Esophagus squamous epithelium (tissue), 4 donors: Measurements from ENCODE around the gene IQSEC3.
"Not testable (repeated sequence)": the region's sequence is repeated elsewhere in the genome, so short reads cannot be mapped to it uniquely, and the experiment has no call there.

ENCODE experiments used
- CTCF ChIP-seq, 6 experiments: fragments of 450-650 bp in 4 of 6; fragments of 200-600 bp in 2 of 6; sonication (generic) in 2 of 6; IDR thresholded peaks; one replicate each; pipeline ENCODE4 v1.5.1; 2016 to 2019; ENCODE audit warnings: antibody characterized with exemption in 6 of 6, mild to moderate bottlenecking in 4 of 6, moderate library complexity in 4 of 6
- POLR2A ChIP-seq, 4 donors: fragments of 450-650 bp; IDR thresholded peaks; one replicate each; pipeline ENCODE4 v1.6.1; 2017; ENCODE audit warnings: antibody characterized with exemption in 4 of 4, mild to moderate bottlenecking in 4 of 4, moderate library complexity in 3 of 4

- not testable (repeated sequence) for TF ChIP-seq POLR2A, CTCF (IDR thresholded peaks at IDR 0.05)
These were observed 8.0 kb downstream of the IQSEC3 start for GRCh38 chr12:74420-75190.
